ENCODE measurements around the gene LGR4.

The LGR4 gene

GRCh38 chr11:27362749-27363575 is 109.6 kb downstream of the LGR4 start, which contains the start of gene CCDC34:
TSS of gene CCDC34 (minus strand) at chr11:27363215. CDS start at chr11:27363194, 21 bp downstream.
- CTCF ChIA-PET = interaction anchor here (0.7 to 1.0 kb wide), 2 partner anchors 15 to 67 kb away, joined by 3 to 4 read pairs; no protein-coding TSS in a partner anchor
- TF ChIP-seq ZNF596 (tag by site-specific recombination; IDR thresholded peaks at IDR 0.05) (no peak), ZNF501 (tag by site-specific recombination; IDR thresholded peaks at IDR 0.05) (peak; percentile 91), ZNF24 (tag by site-specific recombination; IDR thresholded peaks at IDR 0.05) (no peak), ZNF214 (tag by site-specific recombination; IDR thresholded peaks at IDR 0.05; ENCODE audit: borderline replicate concordance) (no peak), ZNF155 (tag by site-specific recombination; IDR thresholded peaks at IDR 0.05) (no peak), SP2 (tag by site-specific recombination; IDR thresholded peaks at IDR 0.05) (peak; percentile 71), ZNF248 (tag by site-specific recombination; IDR thresholded peaks at IDR 0.05) (no peak), ZXDB (tag by site-specific recombination; IDR thresholded peaks at IDR 0.05) (peak; percentile 64), ZFHX2 (tag by site-specific recombination; conservative IDR thresholded peaks at IDR 0.05) (peak; percentile 96), SP3 (tag by site-specific recombination; IDR thresholded peaks at IDR 0.05) (peak; percentile 23; the same call in 1 of the 2 replicates), ZNF266 (tag by site-specific recombination; IDR thresholded peaks at IDR 0.05; ENCODE audit: low read depth) (no peak), HIC1 (tag by site-specific recombination; IDR thresholded peaks at IDR 0.05) (no peak), ZNF777 (tag by site-specific recombination; IDR thresholded peaks at IDR 0.05; ENCODE audit: borderline replicate concordance) (no peak), ZBTB17 (tag by site-specific recombination; IDR thresholded peaks at IDR 0.05) (peak; percentile 59; the same call in 1 of the 2 replicates), ZNF175 (tag by site-specific recombination; IDR thresholded peaks at IDR 0.05) (no peak), ZNF670 (tag by site-specific recombination; IDR thresholded peaks at IDR 0.05; ENCODE audit: low read depth) (no peak), ZNF10 (tag by site-specific recombination; IDR thresholded peaks at IDR 0.05) (no peak), ZNF211 (tag by site-specific recombination; IDR thresholded peaks at IDR 0.05; ENCODE audit: low read depth) (no peak), ZNF148 (tag by site-specific recombination; IDR thresholded peaks at IDR 0.05; ENCODE audit: borderline replicate concordance) (no peak), ZNF239 (tag by site-specific recombination; IDR thresholded peaks at IDR 0.05) (no peak), ZNF202 (tag by site-specific recombination; IDR thresholded peaks at IDR 0.05; ENCODE audit: borderline replicate concordance) (no peak), TRIM28 (IDR thresholded peaks at IDR 0.05; ENCODE audit: borderline replicate concordance, low read length) (0 out of 2 replicates have a peak, but pooled peaks have one; percentile 52), ZNF169 (tag by site-specific recombination; IDR thresholded peaks at IDR 0.05) (no peak), ZBTB26 (tag by site-specific recombination; optimal IDR thresholded peaks at IDR 0.05) (peak; percentile 95), ZNF585B (tag by site-specific recombination; IDR thresholded peaks at IDR 0.05) (no peak), ZNF623 (tag by site-specific recombination; IDR thresholded peaks at IDR 0.05) (no peak), ZNF423 (tag by site-specific recombination; IDR thresholded peaks at IDR 0.05) (no peak), ZNF530 (tag by site-specific recombination; IDR thresholded peaks at IDR 0.05; ENCODE audit: low read depth) (no peak), ZNF354C (tag by site-specific recombination; IDR thresholded peaks at IDR 0.05; ENCODE audit: borderline replicate concordance, low read depth) (no peak), ZNF747 (tag by site-specific recombination; IDR thresholded peaks at IDR 0.05) (no peak), ZSCAN4 (tag by site-specific recombination; IDR thresholded peaks at IDR 0.05) (no peak; the same call in 1 of the 2 replicates), OSR2 (tag by site-specific recombination; IDR thresholded peaks at IDR 0.05) (no peak)

More at GRCh38 chr11:27362749-27363575, 109.6 kb downstream of the LGR4 start, which contains the start of gene CCDC34:
- POLR2A ChIA-PET = interaction anchor here (0.6 to 1.4 kb wide), 6 partner anchors 32 to 167 kb away, joined by 3 to 6 read pairs (median 3); partner anchors contain the start of gene LGR4
- Histone ChIP-seq H3K27ac (ENCODE audit: extremely low read depth, low read depth, low read length) (peak within 1 kb of the TSS; percentile 55; the same call in 1 of the 2 replicates), H3K4me3 (ENCODE audit: low read depth, low read length) (peak within 1 kb of the TSS; percentile 98), H3K36me3 (ENCODE audit: control insufficient read depth in 2 of 2, insufficient read depth in 1 of 2, low read length in 2 of 2) (peaks cover 0 to 18% of the 10 kb centered on the region in 2 experiments; a peak in 1 of 3 replicates), H3K9me3 (ENCODE audit: control insufficient read depth, insufficient read depth, low read depth, low read length) (no peaks in the 10 kb centered on the region; the same call in 1 of the 2 replicates), H3K4me1 (ENCODE audit: control insufficient read depth, insufficient read depth, low read length) (no peaks in the 10 kb centered on the region)
